ENCODE measurements around the gene GSK3A. TPM values are rescaled to one million over a fixed set of nuclear protein-coding genes. Genes with fewer than 3 reads are reported as not detected.

GSK3A gene
- total and polyA plus RNA-seq, 2 of the 8 experiments (the other 6 are each of a cell fraction or from before 2014, with no cell fraction given) = 55.3 to 84.0 TPM

- Histone ChIP-seq H3K4me2 (ENCODE audit: insufficient read depth in 1 of 2, low read depth in 2 of 2, low read length in 2 of 2) (peak overlapping the region; percentile 77 to 87; a peak in 3 of 4 replicates), H2BK15ac (ENCODE audit: low read length) (no peak overlapping the region), H4K91ac (replicated peaks; ENCODE audit: insufficient read length, low read length) (no peak overlapping the region), H3K9me3 (ENCODE audit: insufficient read depth in 2 of 2, low read depth in 1 of 2, low read length in 1 of 2) (no peaks in the 10 kb centered on the region), H3K4me3 (ENCODE audit: extremely low read depth in 1 of 4, insufficient read depth in 2 of 4, low read depth in 3 of 4, low read length in 4 of 4) (peak overlapping the region in 1 of 4 experiments; percentile 99; a peak in 1 of 8 replicates), H3K4ac (replicated peaks; ENCODE audit: insufficient read length, low read depth, low read length) (no peak overlapping the region), H3K36me3 (ENCODE audit: control insufficient read depth in 2 of 4, insufficient read depth in 4 of 4, low read length in 3 of 4) (peaks cover 0 to 20% (median 4%) of the 10 kb centered on the region in 4 experiments; a peak in 4 of 8 replicates), H3K9ac (replicated peaks in 1 of 4; ENCODE audit: extremely low read depth in 1 of 4, low read depth in 3 of 4, low read length in 3 of 4) (peak overlapping the region in 1 of 4 experiments; percentile 13; a peak in 1 of 7 replicates), H3K23ac (ENCODE audit: insufficient read length) (no peak overlapping the region), H3K79me2 (ENCODE audit: control insufficient read depth in 1 of 2, insufficient read depth in 2 of 2, low read length in 2 of 2) (peaks cover 4 to 33% of the 10 kb centered on the region in 2 experiments; a peak in 3 of 4 replicates), H2AK5ac (ENCODE audit: low read depth, low read length) (no peak overlapping the region), H3K27me3 (replicated peaks in 1 of 4; ENCODE audit: control insufficient read depth in 3 of 4, extremely low read depth in 1 of 4, insufficient read depth in 3 of 4, low read length in 3 of 4) (peaks cover 0 to 3% (median 1%) of the 10 kb centered on the region in 4 experiments; a peak in 1 of 7 replicates), H3K18ac (ENCODE audit: extremely low read depth, low read length) (peak overlapping the region; percentile 97), H3K14ac (ENCODE audit: insufficient read length) (no peak overlapping the region), H4K20me1 (replicated peaks in 1 of 2; ENCODE audit: control insufficient read depth in 1 of 2, insufficient read depth in 2 of 2, low read length in 2 of 2) (peaks cover 6 to 18% of the 10 kb centered on the region in 2 experiments), H3K23me2 (ENCODE audit: low read depth, low read length) (peaks cover 13% of the 10 kb centered on the region; the same call in 1 of the 2 replicates), H3K56ac (replicated peaks; ENCODE audit: insufficient read length, low read depth, low read length) (no peak overlapping the region), H3K4me1 (replicated peaks in 1 of 4; ENCODE audit: control insufficient read depth in 3 of 4, insufficient read depth in 4 of 4, low read length in 3 of 4) (peaks cover 11 to 34% (median 22%) of the 10 kb centered on the region in 4 experiments), H2BK12ac (ENCODE audit: low read depth, low read length) (no peak overlapping the region), H2BK120ac (replicated peaks; ENCODE audit: low read depth, low read length) (no peak overlapping the region), H4K8ac (ENCODE audit: extremely low read depth, insufficient read depth, low read length) (no peak overlapping the region), H4K5ac (ENCODE audit: insufficient read length, low read depth, low read length) (no peak overlapping the region), H3K79me1 (ENCODE audit: low read depth, low read length) (peaks cover 15% of the 10 kb centered on the region), H2BK20ac (ENCODE audit: low read length) (no peak overlapping the region), H3K27ac (ENCODE audit: low read depth, low read length) (0 out of 2 replicates have a peak overlapping the region, but pooled peaks have one; percentile 28), H2AFZ (ENCODE audit: low read length) (no peak overlapping the region), H2BK5ac (ENCODE audit: low read depth, low read length) (peak overlapping the region; percentile 52; the same call in 1 of the 2 replicates)
- ChIA-PET CTCF (ENCODE audit: partially characterized antibody) (interaction anchor here (0.7 to 11.8 kb wide), 6 partner anchors 9 to 41 kb away, joined by 3 to 260 read pairs (median 6); partner anchors contain the start of gene GSK3A), POLR2A (ENCODE audit: partially characterized antibody) (interaction anchor here (0.5 to 4.4 kb wide), 10 partner anchors 8 to 203 kb away, joined by 3 to 15 read pairs (median 4); no protein-coding TSS in a partner anchor)
- DNase-seq (ENCODE audit: low read depth in 1 of 2, low spot score in 2 of 2) (no peak), FAIRE-seq (no peak)
- WGBS, 2 experiments (ENCODE audit: extremely low coverage in 1 of 2, insufficient coverage in 1 of 2, insufficient read length in 1 of 2, insufficient replicate concordance in 2 of 2, low coverage in 1 of 2, low lambda C conversion rate in 2 of 2, missing lambda C conversion rate in 1 of 2) = 95% methylated on average over 4 of the region's 4 CpGs; no CpG with 5 or more reads in 1 of the 2 experiments
- TF ChIP-seq KDM4A (IDR thresholded peaks at IDR 0.05; ENCODE audit: low read depth, low read length, severe bottlenecking) (no peak), SP2 (IDR thresholded peaks at IDR 0.05; ENCODE audit: low read length) (no peak), HDAC6 (IDR thresholded peaks at IDR 0.05; ENCODE audit: low read depth, low read length) (no peak), ZNF274 (IDR thresholded peaks at IDR 0.05; ENCODE audit: borderline replicate concordance, extremely low read depth, low read length) (no peak), ATF2 (IDR thresholded peaks at IDR 0.05; ENCODE audit: low read length) (no peak), POLR2AphosphoS5 (IDR thresholded peaks at IDR 0.05; ENCODE audit: low read depth, low read length) (no peak), GTF2F1 (IDR thresholded peaks at IDR 0.05; ENCODE audit: borderline replicate concordance, low read depth, low read length) (no peak), MAX (IDR thresholded peaks at IDR 0.05) (no peak), ASH2L (IDR thresholded peaks at IDR 0.05; ENCODE audit: low read length) (no peak)
Measured at GRCh38 chr19:42251572-42252358, 9.4 kb upstream of the GSK3A start.
